ENCODE data around the gene NBPF4. TPM values are rescaled to one million over a fixed set of nuclear protein-coding genes. Genes with fewer than 3 reads are reported as not detected.

The NBPF4 gene
- total RNA-seq, 3 donors from 2014 or later, result 0.35 to 0.53 TPM; not detected in 1

GRCh38 chr1:108199781-108200686 is 43.8 kb downstream of the NBPF4 start, which contains the start of gene SLC25A24:
Gene SLC25A24 (minus strand): TSS chr1:108200343. CDS start chr1:108200138, 205 bp downstream.
- TF ChIP-seq CTCF (IDR thresholded peaks at IDR 0.05), result no peak
- H3K9me3 ChIP-seq, result no peaks in the 10 kb centered on the region
- intact Hi-C loops (cut with DNase I, micrococcal nuclease), result no loop called here
- peaks cover 19% of the 10 kb centered on the region for H3K4me1 ChIP-seq (ENCODE audit: low read depth)
- H3K36me3 ChIP-seq (ENCODE audit: low read depth), result no peaks in the 10 kb centered on the region
- ATAC-seq (peak; percentile 95), DNase-seq (peak; percentile 84 to 94 (median 93))
- peak within 1 kb of the TSS; percentile 87 for H3K4me3 ChIP-seq

DNA sequence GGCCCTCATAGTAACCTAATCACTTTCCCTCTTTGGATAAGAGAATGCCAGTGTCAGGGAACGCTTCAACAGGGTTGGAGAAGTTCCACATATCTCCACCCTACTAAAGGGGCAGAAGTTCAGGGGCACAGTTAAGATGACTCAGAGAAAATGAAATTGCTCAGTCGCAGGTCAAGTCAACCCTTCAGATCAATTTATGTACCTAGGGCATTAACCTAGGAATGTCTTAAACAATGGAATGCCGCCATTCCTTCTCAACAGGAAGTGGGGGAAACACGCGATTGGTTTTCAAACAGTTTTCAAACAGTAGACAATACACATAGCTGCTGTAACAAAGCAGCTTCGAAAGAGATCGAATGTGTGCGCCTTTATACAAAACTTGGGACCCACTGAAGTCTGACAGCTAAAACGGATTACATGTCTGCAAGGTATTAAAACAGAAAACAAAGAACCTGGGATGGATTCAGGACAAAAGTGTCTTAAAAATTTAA is 44.6 kb downstream of the NBPF4 start:
- no peak for TF ChIP-seq CTCF (IDR thresholded peaks at IDR 0.05)
- DNase-seq (peak in 1 of 3 donors; percentile 54), ATAC-seq (peak; percentile 68)
- intact Hi-C loops (cut with DNase I, micrococcal nuclease), result no loop called here
- Histone ChIP-seq H3K9me3 (no peaks in the 10 kb centered on the region), H3K36me3 (ENCODE audit: low read depth) (no peaks in the 10 kb centered on the region), H3K4me1 (ENCODE audit: low read depth) (peaks cover 19% of the 10 kb centered on the region), H3K4me3 (peak overlapping the region; percentile 87)

DNA sequence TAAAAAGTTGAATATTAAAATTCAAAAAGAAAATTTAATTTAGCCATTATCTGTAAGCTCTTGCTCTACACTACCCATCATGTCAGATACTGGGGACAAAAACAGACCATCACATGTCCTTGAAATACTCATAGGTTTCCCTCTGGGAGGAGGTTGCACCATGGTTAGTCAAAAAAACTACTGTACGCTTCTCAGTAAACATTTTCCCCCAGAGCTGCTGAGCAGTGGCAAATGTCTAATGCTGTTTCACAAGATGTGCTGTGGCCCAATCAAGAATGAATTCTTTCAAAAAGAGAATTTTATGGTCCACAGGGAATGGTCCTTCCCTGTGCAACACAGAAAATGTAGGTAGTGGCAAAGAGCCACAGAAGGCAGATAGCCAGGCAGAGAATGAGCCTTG is 49.8 kb downstream of the NBPF4 start:
- no peak overlapping the region for H3K4me3 ChIP-seq
- TF ChIP-seq CTCF (IDR thresholded peaks at IDR 0.05), result no peak
- no peak for ATAC-seq
- peaks cover 9% of the 10 kb centered on the region for H3K4me1 ChIP-seq (ENCODE audit: low read depth)
- DNase-seq, result no peak
- peaks cover 6% of the 10 kb centered on the region for H3K9me3 ChIP-seq
- H3K36me3 ChIP-seq (ENCODE audit: low read depth), result no peaks in the 10 kb centered on the region
- intact Hi-C loops (cut with DNase I, micrococcal nuclease), result no loop called here

GRCh38 chr1:108193333-108193732 is 50.5 kb downstream of the NBPF4 start:
- Histone ChIP-seq H3K4me1 (ENCODE audit: low read depth) (peaks cover 3% of the 10 kb centered on the region), H3K36me3 (ENCODE audit: low read depth) (no peaks in the 10 kb centered on the region), H3K9me3 (peaks cover 6% of the 10 kb centered on the region), H3K4me3 (no peak overlapping the region)
- intact Hi-C loops (cut with DNase I, micrococcal nuclease), result no loop called here
- ATAC-seq (no peak), DNase-seq (no peak)
- no peak for TF ChIP-seq CTCF (IDR thresholded peaks at IDR 0.05)

GRCh38 chr1:108192581-108192980 is 51.3 kb downstream of the NBPF4 start:
- no peak for TF ChIP-seq CTCF (IDR thresholded peaks at IDR 0.05)
- intact Hi-C loops (cut with DNase I, micrococcal nuclease), result no loop called here
- DNase-seq, result peak in 1 of 3 donors; percentile 17
- no peak for ATAC-seq
- Histone ChIP-seq H3K36me3 (ENCODE audit: low read depth) (no peaks in the 10 kb centered on the region), H3K4me3 (no peak overlapping the region), H3K4me1 (ENCODE audit: low read depth) (no peaks in the 10 kb centered on the region), H3K9me3 (peaks cover 6% of the 10 kb centered on the region)
